GM12801 (cell line): ENCODE measurements around the gene LIMCH1.

ENCODE experiments used
- CTCF ChIP-seq: IDR thresholded peaks from one replicate; pipeline ENCODE4 v1.5.1; 2011; ENCODE audit warnings: control low read depth; ENCODE audit not compliant: insufficient read length; ENCODE audit errors: extremely low read depth

The LIMCH1 gene

GRCh38 chr4:41580007-41580406 lies 42.0 kb downstream of the LIMCH1 start:
- no peak for TF ChIP-seq CTCF

GRCh38 chr4:41586675-41587225 lies 48.8 kb downstream of the LIMCH1 start:
- no peak for TF ChIP-seq CTCF

- no peak for TF ChIP-seq CTCF
Observed at GRCh38 chr4:41587286-41587685, 49.3 kb downstream of the LIMCH1 start.

GRCh38 chr4:41590591-41590990 lies 52.6 kb downstream of the LIMCH1 start:
- TF ChIP-seq CTCF: no peak

- TF ChIP-seq CTCF: no peak
Observed at GRCh38 chr4:41594432-41594831, 56.5 kb downstream of the LIMCH1 start.

GRCh38 chr4:41597494-41597893 lies 59.5 kb downstream of the LIMCH1 start:
- TF ChIP-seq CTCF: no peak

GRCh38 chr4:41598580-41598979 lies 60.6 kb downstream of the LIMCH1 start:
- TF ChIP-seq CTCF: no peak
